Measurements from ENCODE around the gene TENM3. TPM values are rescaled to one million over a fixed set of nuclear protein-coding genes. Genes with fewer than 3 reads are reported as not detected.
A peak's percentile ranks its signal among the peaks of the same experiment; 100 is the strongest.

The TENM3 gene
- total RNA-seq = 113 TPM

GRCh38 chr4:182243204-182243603, at the start of gene TENM3:
TSS of gene TENM3 (plus strand) at chr4:182243402. CDS start at chr4:182324021, 80,619 bp downstream.

Small RNA genes within 50 kb of the gene (small RNA-seq; reads per million reads assigned to genes)
- gene RN7SKP67 = not detected
- 0.62 reads per million, percentile 62 among the genes with 10 or more reads in this experiment for gene RNU2-34P
